HG02678 (cell line): ENCODE results near the gene ERO1B.
A peak's percentile ranks its signal among the peaks of the same experiment; 100 is the strongest.
"Not testable (repeated sequence)": the region's sequence is repeated elsewhere in the genome, so short reads cannot be mapped to it uniquely, and the experiment has no call there.

Source experiments
- ATAC-seq: cut with Tn5 transposase; IDR thresholded peaks from one replicate; pipeline ENCODE4 v1.9.1; 2021; ENCODE audit warnings: mild to moderate bottlenecking, moderate library complexity; ENCODE audit not compliant: unreplicated experiment

ERO1B gene

DNA sequence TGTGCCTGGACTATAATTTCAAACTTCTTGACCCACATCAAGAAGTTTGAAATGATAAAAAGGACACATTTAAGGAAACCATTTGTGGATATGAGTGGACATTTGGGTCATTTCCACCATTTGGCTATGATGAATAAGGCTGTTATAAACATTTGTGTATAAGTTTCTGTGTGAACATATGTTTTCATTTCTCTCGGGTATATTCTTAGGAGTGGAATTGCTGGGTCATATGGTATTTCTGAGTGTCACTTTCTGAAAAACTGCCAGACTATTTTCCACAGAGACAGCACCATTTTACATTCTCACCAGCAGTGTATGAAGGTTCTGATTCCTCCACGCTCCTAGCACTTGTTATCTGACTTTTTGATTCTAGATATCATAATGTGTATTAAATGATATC lies 88.6 kb downstream of the ERO1B start:
- ATAC-seq = no peak

DNA sequence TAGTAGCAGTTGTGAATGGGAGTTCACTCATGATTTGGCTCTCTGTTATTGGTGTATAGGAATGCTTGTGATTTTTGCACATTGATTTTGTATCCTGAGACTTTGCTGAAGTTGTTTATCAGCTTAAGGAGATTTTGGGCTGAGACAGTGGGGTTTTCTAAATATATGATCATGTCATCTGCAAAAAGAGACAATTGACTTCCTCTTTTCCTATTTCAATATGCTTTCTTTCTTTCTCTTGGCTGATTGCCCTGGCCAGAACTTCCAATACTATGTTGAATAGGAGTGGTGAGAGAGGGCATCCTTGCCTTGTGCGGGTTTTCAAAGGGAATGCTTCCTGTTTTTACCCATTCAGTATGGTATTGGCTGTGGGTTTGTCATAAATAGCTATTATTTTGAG lies 93.7 kb downstream of the ERO1B start:
- ATAC-seq = not testable (repeated sequence)

DNA sequence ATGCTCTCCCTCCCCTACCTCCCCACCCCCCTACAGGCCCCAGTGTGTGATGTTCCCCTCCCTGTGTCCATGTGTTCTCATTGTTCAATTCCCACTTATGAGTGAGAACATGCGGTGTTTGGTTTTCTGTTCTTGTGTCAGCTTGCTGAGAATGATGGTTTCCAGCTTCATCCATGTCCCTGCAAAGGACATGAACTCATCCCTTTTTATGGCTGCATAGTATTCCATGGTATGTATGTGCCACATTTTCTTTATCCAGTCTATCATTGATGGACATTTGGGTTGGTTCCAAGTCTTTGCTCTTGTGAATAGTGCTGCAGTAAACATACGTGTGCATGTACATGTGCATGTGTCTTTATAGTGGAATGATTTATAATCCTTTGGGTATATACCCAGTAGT lies 95.3 kb downstream of the ERO1B start:
- ATAC-seq = not testable (repeated sequence)

DNA sequence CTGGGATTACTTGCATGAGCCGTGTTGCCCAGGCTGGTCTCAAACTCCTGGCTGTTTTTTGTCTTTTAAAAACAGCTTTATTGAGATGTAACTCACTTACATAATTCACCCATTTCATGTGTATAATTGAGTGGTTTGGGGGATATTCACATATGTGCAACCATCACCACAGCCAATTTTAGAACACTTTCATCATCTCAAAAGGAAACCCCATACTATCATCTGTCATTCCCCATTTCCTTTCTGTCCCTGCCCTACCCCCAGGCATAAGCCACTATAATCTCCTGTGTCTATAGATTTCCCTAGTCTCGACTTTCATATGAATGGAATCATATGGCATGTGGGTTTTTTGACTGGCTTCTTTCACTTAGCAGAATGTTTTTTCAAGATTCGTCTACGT lies 96.1 kb downstream of the ERO1B start:
- ATAC-seq = no peak

DNA sequence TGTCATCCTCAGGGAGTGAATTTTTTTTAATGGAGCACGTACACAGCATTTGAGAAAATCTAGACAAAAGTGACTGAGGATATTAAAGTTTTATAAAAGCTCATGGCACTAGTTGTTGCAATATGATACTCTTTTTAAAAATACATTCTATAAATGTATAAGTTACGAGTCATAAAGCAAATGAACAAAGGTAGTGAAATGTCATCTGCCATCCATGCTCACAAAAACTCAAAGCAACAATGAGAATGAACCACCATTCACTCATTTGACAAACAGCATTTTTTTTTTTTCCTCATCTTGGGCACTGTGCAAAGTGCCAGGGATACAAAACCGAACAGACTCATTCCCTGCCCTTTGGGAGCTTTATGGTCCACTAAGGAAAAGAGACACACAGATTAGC lies 100.7 kb downstream of the ERO1B start:
- no peak for ATAC-seq

DNA sequence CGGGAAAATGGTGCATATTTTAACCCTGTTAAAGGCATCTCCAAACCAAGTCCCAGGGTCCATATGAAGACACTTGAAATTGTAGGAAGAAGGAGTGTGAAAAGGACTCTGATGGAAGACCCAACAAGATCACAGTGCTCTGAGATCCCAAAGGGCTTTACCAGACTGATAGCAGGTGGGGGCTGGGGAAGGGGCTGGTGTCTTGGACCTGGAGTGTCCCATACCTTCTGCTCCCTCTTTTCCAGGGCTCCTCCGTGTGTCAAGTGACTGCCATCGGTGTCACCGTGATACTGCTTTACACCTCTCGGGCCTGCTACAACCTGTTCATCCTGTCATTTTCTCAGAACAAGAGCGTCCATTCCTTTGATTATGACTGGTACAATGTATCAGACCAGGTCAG lies 102.1 kb downstream of the ERO1B start:
- ATAC-seq = no peak

DNA sequence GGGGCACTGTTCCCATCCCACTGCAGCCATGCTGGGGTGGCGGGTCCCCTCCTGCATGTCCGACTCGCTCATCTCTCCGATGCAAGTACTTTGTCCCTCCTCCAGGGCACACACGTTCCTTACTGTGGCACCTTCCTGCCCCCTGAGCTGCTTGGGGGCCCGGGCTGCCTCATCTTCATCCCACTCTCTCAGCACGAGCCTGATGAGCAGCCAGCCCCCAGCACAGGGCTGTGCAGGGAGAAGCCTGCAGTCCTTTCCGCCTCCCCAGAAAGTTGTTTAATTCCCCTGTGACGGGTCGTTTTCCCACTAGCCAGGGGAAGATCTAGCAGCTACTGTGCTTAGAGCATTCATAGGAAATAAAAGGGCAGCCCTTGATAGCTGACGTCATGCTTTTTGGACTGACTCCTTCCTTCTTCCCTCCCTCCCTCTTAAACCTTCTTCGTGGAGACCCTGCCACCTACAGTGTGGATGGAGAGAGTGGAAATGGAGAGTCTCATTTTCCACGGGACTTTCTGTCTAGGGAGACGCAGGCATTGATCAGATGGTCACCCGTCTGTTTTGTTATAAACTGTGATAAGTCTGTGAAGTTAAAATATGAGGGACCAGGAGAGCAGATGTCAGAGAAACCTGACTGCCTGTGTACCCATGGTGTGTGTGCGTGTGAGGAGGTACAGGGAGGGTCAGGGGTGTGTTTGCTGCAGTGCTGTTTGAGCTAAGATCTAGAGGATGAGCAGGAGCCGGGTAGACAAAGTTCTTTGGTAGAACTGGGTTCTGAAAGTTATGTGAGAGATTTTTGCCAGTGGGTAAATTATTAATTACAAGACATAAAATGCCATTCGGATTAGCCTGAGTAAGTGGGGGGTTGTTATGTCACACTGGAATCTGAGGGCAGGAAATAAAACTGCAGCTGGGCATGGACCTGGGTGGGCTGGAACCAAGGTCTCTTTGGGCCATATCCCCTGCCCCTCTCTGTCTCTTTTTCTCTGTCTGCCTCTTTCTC lies 105.1 kb downstream of the ERO1B start:
- no peak for ATAC-seq

DNA sequence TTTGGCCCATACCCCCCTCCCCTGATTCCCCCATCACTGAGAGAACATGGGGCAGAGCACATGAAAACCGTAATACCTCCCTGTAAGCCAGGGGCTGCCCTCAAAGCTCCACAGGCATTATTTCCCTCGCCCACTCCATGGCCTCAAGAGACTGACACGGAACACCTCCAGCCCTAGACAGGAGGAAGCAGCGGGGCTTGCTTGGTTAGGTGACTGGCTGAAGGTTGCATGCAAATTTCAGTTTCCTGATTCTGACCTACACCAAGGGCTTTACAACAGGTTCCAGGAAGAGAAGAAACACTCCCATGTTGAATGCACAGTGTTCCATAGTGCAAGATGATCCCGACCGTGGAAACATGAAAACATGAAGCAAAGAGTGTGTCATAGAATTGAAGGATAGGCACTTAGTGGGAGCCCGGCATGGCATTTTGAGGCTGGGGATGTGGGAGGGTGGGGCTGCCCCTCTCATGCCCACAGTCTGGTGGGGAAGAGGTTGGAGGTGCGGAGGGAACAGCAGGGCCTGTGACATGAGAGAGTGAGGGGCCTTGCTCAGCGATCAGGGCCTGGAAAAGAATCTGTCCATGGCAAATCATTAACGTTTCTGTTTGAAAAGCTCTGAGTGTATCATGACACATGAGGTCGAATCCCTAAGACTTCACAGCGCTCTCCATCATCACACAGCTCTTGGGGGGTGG lies 106.0 kb downstream of the ERO1B start:
- ATAC-seq = peak; percentile 94

DNA sequence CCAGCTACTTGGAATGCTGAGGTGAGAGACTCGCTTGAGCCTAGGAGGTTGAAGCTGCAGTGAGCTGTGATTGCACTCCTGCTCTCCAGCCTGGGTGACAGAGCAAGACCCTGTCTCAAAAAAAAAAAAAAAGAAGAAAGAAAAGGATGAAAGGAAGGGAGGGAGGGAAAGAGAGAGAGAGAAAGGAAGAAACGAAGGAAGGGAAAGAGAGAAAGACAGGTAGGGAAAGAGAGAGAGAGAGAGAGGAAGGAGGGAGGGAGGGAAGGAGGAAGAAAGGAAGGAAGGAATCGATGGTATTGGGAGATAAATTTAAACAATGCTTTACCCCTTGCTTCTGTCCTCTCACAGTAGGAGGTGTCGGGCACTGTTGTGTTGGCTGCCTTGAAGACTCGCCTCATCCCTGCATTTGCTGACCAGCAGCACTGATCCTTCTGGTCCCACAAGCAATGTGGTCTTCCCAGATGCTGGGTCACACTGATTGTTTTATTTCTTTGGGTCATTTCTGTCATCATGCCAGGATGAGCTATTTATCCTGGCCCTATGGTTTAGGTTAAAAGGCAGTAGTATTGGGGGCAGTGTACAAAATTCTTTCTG lies 108.5 kb downstream of the ERO1B start:
- ATAC-seq = no peak

DNA sequence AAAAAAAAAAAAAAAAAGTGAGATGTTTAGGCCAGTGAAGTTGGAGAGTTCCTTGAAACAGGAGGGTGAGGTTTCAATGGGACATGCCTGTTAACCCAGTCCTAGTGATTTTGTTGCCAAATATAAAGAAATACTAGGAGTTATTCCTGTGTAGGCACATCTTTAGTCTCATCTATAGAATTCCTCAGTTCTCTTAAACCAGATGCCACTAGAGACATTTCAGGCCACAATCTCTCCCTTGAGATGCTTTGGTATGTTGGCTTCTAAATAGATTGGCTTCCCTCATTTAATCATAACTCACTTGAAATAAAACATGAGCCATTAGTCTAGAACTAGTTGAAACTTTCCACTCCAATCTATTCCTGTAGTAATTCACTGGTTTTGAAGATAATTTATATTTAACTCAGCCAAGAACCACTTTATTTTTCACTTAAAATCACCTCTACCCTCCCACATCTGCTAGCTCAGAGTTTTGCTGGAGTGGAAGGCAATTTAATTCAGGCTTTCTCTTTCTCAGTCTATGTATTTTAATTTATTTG lies 109.6 kb downstream of the ERO1B start:
- ATAC-seq = no peak

DNA sequence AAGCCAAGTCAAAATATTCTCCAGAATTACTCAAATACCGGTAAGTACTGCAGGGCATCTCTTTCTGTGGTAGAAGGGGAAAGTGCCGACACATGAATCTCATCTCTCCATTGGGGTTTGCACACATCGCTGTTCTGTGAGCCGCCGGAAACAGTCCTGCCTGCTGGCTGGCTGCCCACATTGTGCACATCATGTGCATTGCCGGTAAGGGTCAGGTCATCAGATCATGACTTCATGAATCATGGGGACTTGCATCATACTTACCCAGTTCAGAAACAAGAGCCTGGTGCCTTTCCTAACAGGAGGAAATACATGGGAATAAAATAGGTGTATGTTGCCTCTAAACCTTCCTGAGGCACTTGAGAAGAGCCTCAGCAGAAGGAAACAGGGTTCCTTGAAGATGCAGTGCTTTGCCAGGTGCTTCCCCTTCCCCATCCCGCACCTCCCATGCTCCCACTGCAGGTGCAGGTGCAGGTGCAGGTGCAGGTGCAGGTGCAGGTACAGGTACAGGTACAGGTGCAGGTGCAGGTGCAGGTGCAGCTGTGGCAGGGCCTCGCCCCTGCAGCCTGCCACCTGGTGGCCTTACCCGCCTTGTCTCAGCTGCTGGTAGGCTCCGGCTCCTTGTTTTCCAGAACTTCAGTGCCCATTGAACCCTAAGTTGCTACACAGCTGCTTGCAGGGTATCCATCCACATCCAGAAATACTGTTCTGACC lies 112.9 kb downstream of the ERO1B start:
- no peak for ATAC-seq

DNA sequence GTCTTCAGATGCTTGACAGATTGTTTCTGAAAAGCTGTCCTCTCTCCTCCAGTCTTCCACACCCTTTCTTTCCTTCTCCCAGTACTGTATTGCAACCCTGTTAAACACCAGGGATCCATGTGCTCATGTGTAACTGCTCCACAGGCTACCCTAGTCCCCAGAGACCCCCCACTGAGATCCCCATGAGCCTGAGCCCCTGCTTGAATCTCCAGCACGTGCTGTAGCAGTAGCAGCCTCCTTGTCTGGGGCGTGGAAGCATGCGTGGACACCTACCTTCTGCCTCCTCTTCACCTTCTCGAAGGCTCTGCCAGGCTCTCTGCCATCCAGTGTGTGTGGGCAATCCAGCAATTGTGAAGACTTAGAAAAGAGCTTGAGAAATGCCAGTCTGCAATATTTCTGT lies 114.2 kb downstream of the ERO1B start:
- ATAC-seq = no peak

DNA sequence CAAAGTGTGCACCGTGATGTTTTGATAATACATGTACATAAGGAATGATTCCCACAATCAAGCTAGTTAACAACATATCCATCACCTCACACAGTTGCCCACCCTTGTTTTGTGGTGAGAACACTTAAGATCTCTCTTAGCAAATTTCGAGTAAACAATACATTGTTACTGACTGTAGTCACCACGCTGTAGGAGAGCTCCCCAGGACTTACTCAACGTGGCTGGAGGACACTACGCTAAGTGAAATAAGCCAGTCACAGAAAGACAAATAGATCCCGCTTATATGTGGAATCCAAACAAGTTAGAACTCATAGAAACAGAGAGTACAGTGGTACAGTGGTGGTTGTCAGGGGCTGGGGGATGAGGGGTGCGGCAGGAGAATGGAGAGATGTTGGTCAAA lies 114.6 kb downstream of the ERO1B start:
- ATAC-seq = no peak

DNA sequence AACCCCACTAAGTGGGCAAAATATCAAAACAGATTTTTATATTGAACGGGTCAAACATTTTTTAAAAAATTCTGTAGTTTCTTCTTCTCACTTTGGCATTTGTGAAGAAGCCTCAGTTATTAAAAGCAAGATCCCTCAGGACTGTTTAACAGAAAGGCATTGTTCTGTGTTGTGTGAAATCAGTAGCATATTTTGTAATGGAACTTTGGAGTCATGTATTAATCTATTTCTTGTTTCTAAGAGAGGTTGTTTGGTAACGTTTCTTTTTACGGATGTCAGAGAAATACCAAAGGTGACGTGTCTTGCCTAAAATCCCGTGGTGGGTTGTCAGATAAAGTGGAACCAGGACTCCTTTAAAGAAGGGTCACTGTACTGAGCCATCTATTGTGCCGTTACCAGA lies 115.7 kb downstream of the ERO1B start:
- no peak for ATAC-seq
